Pancreas (tissue), 10 donors: ENCODE results near the gene ZNF408. TPM values are rescaled to one million over a fixed set of nuclear protein-coding genes. Genes with fewer than 3 reads are reported as not detected.

Source experiments
- ATAC-seq, 4 donors: fragments of 200-7000 bp; cut with Tn5 transposase; one replicate each; pipeline versions ENCODE4 v1.8.0 to v1.9.1; 2020; ENCODE audit warnings: mild to moderate bottlenecking in 4 of 4, moderate library complexity in 4 of 4
- DNase-seq, 6 donors: peaks; one replicate each; pipeline ENCODE4 v3.0.0-alpha.2; 2020
- FAIRE-seq: peaks from 2 replicates; lab custom pipeline; 2012; peaks lifted over from hg19 to GRCh38; lab: Jason Lieb, UNC
- H3K27ac ChIP-seq, 4 donors: fragments of 200-600 bp; sonication (generic); 1 replicate in 3 of 4; 2 replicates in 1 of 4; pipeline versions ENCODE4 v1.5.0 to v1.8.0; 2020
- H3K27me3 ChIP-seq, 4 donors: fragments of 200-600 bp; one replicate each; pipeline ENCODE4 v1.8.0; 2021
- H3K36me3 ChIP-seq, 3 donors: fragments of 200-600 bp; sonication (generic) in 1 of 3; one replicate each; pipeline versions ENCODE4 v1.5.0 to v1.8.0; 2020 to 2021
- H3K4me1 ChIP-seq, 3 donors: fragments of 200-600 bp; one replicate each; pipeline ENCODE4 v1.8.0; 2021
- H3K4me3 ChIP-seq, 4 donors: fragments of 200-600 bp; sonication (generic) in 2 of 4; one replicate each; pipeline versions ENCODE4 v1.5.0 to v1.8.0; 2020 to 2021
- H3K9me3 ChIP-seq, 4 donors: fragments of 200-600 bp; one replicate each; pipeline ENCODE4 v1.8.0; 2021
- WGBS, 2 donors: extraction: QIAGEN DNeasy Blood & Tissue Kit; methylation state at CpG; one replicate each; pipeline ENCODE4 v1.1.7; 2013; 5-methylcytosine and 5-hydroxymethylcytosine counted together
- intact Hi-C, 3 donors: fragments of 100-400 bp; cut with DNase I; formaldehyde crosslinking; loops; one replicate each; pipeline versions ENCODE4 v1.11.1 to v1.14.2; 2022
- polyA plus RNA-seq, 2 donors: library from polyadenylated mRNA; stranded (reverse); fragments of 200-250 nt; gene quantifications; one replicate each; pipeline ENCODE4 v1.2.3, GENCODE V29; 2013
- total RNA-seq, 6 donors: library from RNA; stranded (reverse); fragmentation: NEBNext Ultra II Directional in 4 of 6; extraction: Animal tissue kit (Norgen Biotek cat#: 25700) in 4 of 6; gene quantifications; one replicate each; pipeline versions ENCODE4 v1.2.1 to v1.2.4, GENCODE V29; 2021 to 2023
- TF ChIP-seq, protein P1 (sequence below), 4 donors: fragments of 200-600 bp; sonication (generic) in 3 of 4; IDR thresholded peaks; one replicate each; pipeline versions ENCODE4 v1.5.0 to v1.8.0; 2021; ENCODE audit warnings: antibody characterized with exemption in 4 of 4
- donor health status: healthy with polysubstance abuse.
- donor health status: DM: no; HTN: no; CAD: no; lungs with moderate emphysema.
- donor health status: DM: no; HTN: no; CAD: no.
- donor health status: control.
- donor health status: control.
- donor health status: Bipolar disorder and iron deficiency.
- donor health status: DM: yes; HTN: yes; CAD: no.
- donor health status: DM: no; HTN: no; CAD: no.
- donor health status: DM: no; HTN: no; CAD: no.
- donor health status: DM: yes; HTN: yes; CAD: no.

Gene ZNF408
- total and polyA plus RNA-seq, 8 donors = 2.8 to 7.8 (median 4.7) TPM

DNA sequence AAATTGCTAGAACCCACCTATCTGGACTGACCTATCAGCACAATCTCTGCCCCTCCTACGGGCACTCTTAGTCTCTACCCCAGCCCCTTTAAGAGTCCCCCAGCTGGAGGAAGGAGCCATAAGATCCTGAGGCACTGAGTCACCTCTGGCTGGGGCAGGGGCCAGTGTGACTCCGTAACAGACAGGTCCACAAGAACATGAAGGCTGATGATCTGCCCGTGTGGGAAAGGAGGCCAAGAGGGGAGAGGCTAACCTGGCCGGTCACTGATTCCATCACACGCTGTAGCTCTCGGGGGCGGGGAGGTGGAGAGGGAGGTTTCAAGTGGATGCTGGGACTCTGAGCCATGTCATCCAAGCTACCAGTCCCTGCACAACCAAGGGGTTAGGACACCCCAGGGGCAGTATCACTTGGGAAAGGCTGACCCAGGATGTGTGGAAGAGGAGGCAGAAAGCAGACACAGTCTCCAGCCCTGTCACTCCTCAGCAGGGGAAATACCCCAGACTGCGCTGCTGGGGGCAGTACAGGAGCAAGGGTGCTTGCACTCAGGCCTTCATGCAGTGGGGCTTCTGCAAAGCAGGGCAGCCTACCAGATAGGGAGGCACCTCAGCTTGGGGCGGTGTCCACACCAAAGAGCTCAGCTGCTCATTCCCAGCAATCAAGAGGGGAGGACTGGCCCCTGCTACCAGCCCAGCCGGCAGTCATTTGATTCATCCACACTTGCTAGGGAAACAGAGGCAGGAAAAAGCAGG is 22.7 kb upstream of the ZNF408 start:
- WGBS, 2 donors = 75 to 82% methylated on average over 10 of the region's 10 CpGs
- peak in 1 of 6 donors; percentile 40 for DNase-seq
- no peaks in the 10 kb centered on the region for H3K27me3 ChIP-seq
- no peaks in the 10 kb centered on the region for H3K9me3 ChIP-seq
- no peak overlapping the region for H3K4me3 ChIP-seq
- no peak for ATAC-seq
- FAIRE-seq = no peak
- TF ChIP-seq, protein P1, sequence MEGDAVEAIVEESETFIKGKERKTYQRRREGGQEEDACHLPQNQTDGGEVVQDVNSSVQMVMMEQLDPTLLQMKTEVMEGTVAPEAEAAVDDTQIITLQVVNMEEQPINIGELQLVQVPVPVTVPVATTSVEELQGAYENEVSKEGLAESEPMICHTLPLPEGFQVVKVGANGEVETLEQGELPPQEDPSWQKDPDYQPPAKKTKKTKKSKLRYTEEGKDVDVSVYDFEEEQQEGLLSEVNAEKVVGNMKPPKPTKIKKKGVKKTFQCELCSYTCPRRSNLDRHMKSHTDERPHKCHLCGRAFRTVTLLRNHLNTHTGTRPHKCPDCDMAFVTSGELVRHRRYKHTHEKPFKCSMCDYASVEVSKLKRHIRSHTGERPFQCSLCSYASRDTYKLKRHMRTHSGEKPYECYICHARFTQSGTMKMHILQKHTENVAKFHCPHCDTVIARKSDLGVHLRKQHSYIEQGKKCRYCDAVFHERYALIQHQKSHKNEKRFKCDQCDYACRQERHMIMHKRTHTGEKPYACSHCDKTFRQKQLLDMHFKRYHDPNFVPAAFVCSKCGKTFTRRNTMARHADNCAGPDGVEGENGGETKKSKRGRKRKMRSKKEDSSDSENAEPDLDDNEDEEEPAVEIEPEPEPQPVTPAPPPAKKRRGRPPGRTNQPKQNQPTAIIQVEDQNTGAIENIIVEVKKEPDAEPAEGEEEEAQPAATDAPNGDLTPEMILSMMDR (IDR thresholded peaks at IDR 0.05) = no peak
- peaks cover 19 to 30% (median 27%) of the 10 kb centered on the region in 3 donors for H3K4me1 ChIP-seq
- H3K36me3 ChIP-seq = peaks cover 5 to 38% (median 33%) of the 10 kb centered on the region in 3 donors
- H3K27ac ChIP-seq = no peak overlapping the region
- intact Hi-C loops = no loop called here

DNA sequence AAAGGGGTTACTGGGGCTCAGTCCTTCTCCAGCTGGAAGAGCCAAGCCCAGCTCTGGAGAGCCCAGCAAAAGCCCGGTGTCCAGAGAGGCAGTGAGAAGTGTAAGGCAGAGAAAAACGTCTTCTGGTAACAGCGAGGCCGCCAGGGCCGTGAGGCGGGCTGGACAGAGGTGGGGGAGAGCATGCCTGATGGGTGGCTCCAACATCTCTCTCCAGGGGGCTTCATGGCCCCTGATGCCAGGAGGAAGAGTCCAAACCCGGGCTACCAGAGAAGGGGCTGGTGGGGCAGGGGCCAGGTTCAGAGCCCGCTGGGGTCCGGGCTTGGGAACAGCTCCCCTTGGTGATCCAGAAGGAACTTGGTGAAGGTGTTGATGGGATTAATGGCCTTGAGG is 22.1 kb upstream of the ZNF408 start:
- Histone ChIP-seq H3K36me3 (peaks cover 5 to 38% (median 28%) of the 10 kb centered on the region in 3 donors), H3K4me3 (no peak overlapping the region), H3K27ac (no peak overlapping the region), H3K9me3 (no peaks in the 10 kb centered on the region), H3K4me1 (peaks cover 19 to 25% (median 21%) of the 10 kb centered on the region in 3 donors), H3K27me3 (no peaks in the 10 kb centered on the region)
- 85 to 94% methylated on average over 9 of the region's 9 CpGs for WGBS, 2 donors
- FAIRE-seq (no peak), ATAC-seq (no peak), DNase-seq (peak in 1 of 6 donors; percentile 56)
- TF ChIP-seq, protein P1 (IDR thresholded peaks at IDR 0.05) = no peak
- intact Hi-C loops = no loop called here

DNA sequence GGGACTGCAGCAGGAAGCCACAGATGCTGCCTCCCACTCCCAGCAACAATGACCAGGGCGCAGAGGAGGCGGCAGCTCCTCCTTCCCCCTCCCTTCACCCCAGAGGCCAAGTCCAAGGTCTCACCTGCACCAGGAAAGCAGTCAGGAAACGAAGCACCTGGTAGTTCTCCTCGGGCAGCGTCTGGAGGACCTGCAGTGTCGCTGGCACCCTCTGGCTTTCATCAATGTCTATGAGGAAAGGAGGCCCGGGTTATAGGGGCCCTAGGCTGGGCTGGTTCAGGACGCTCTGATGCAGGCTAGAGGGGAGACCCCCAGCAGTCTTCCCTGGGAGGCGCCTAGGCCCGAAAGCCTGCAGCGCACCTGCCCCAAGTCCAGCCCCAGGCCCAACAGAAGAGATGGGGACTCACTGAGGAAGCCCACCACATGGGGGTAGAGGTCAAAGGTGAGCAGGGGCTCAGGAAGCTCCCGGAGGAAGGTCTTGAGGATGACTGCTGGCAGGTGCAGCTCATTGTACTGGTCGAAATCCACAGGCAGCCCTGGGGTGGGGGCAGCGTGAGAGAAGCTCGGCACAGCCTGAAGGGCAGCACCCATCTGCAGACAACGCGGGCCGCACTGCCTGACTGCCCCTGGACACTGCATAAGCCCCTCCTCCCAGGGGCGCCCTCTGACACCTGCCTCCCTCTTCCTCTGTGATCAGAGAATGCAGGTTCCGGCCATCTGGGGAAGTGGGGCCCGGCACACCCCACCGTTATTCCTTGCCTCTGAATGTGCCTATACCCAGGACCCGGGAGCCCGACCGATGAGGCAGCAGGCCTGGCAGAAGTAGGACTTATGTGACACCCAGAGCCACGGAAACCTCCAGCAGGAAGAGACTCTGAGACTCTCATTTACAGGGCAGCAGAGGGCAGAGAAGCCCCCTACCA is 21.3 kb upstream of the ZNF408 start:
- no peaks in the 10 kb centered on the region for H3K9me3 ChIP-seq
- WGBS, 2 donors = 69 to 72% methylated on average over 26 of the region's 26 CpGs
- peak in 3 of 4 donors; percentile 5 to 67 (median 38) for ATAC-seq
- no peak for FAIRE-seq
- peaks cover 5 to 38% (median 28%) of the 10 kb centered on the region in 3 donors for H3K36me3 ChIP-seq
- TF ChIP-seq, protein P1 (IDR thresholded peaks at IDR 0.05) = no peak
- H3K27me3 ChIP-seq = no peaks in the 10 kb centered on the region
- H3K4me1 ChIP-seq = peaks cover 16 to 20% (median 17%) of the 10 kb centered on the region in 3 donors
- H3K27ac ChIP-seq = peak overlapping the region in 1 of 4 donors; percentile 14
- no peak overlapping the region for H3K4me3 ChIP-seq
- peak in 3 of 6 donors; percentile 48 to 70 (median 56) for DNase-seq
- intact Hi-C loops = loop anchor here in 1 of 3 donors (2.0 kb wide), 1 partner anchor 47 kb away; no protein-coding TSS in a partner anchor

DNA sequence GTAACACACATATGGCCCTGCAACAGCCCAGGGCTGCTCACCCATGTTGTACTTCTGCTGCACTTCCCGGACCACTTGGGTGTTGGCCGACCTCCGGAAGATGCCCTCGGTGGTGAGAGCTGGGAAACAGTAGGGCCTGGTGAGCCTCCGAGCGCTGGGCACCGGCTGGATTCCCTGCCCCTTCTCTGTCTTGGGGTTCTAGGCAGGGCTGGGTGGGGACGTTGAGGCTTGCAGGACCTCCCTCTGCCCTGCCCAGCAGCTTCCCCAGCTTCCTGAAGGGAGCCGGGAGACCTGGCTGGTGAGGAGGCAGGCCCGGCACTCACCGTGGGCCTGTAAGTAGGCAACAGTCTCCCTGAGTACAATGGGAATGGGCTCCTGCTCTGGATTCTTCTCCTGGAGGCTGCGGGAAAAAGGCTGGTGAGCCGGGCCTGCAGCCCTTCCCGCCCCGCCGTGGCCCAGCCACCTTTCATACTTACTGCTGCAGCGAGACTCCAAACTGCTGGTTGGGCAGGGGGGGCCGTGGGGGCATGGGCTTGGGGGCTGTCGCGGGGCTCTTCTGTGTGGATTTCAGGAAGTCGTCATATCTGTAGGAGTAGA is 20.6 kb upstream of the ZNF408 start:
- Histone ChIP-seq H3K27ac (no peak overlapping the region), H3K4me1 (peaks cover 9 to 13% (median 9%) of the 10 kb centered on the region in 3 donors), H3K27me3 (no peaks in the 10 kb centered on the region), H3K4me3 (no peak overlapping the region), H3K36me3 (peaks cover 5 to 38% (median 28%) of the 10 kb centered on the region in 3 donors), H3K9me3 (no peaks in the 10 kb centered on the region)
- FAIRE-seq (no peak), ATAC-seq (no peak), DNase-seq (peak in 1 of 6 donors; percentile 42)
- TF ChIP-seq, protein P1 (IDR thresholded peaks at IDR 0.05) = no peak
- intact Hi-C loops = loop anchor here in 1 of 3 donors (2.0 kb wide), 1 partner anchor 47 kb away; no protein-coding TSS in a partner anchor
- 87% methylated on average over 20 to 21 of the region's 21 CpGs for WGBS, 2 donors
